Endothelial cell of umbilical vein (primary cell): Measurements from ENCODE around the gene HOXD10. TPM values are rescaled to one million over a fixed set of nuclear protein-coding genes. Genes with fewer than 3 reads are reported as not detected.

Experiments used
- BruUV-seq: library from RNA; stranded (reverse); fragments of 400-500 nt; replicated peaks from 2 replicates; lab custom pipeline; 2021; lab: Mats Ljungman, UMichigan
- CTCF ChIA-PET: fragments of 300-600, 350-600 bp; sonication (Branson Sonifier 250); formaldehyde crosslinking; loops from one replicate; lab custom pipeline; 2021; ENCODE audit warnings: antibody characterized with exemption, inconsistent platforms; lab: Charles Lee
- POLR2A ChIA-PET: fragments of 300-600, 350-600 bp; sonication (Branson Sonifier 250); formaldehyde crosslinking; loops from one replicate; lab custom pipeline; 2021; ENCODE audit warnings: antibody characterized with exemption, inconsistent platforms; lab: Charles Lee
- DNase-seq: peaks from one replicate; pipeline ENCODE4 v3.0.0-alpha.2; 2011; ENCODE audit warnings: low read depth, low spot score
- FAIRE-seq: peaks from 2 replicates; lab custom pipeline; 2011; peaks lifted over from hg19 to GRCh38; lab: Jason Lieb, UNC
- H2AFZ ChIP-seq: 2 replicates; pipeline ENCODE4 v1.6.0; 2012; ENCODE audit warnings: low read depth, low read length, control low read depth, inconsistent platforms
- H3K27ac ChIP-seq: 2 replicates; pipeline ENCODE4 v1.5.1; 2011; ENCODE audit warnings: low read depth, mild to moderate bottlenecking, control low read depth, low read length, moderate library complexity; ENCODE audit not compliant: insufficient read depth
- H3K27me3 ChIP-seq, 2 experiments: 2 replicates each; pipeline versions ENCODE4 v1.6.0 to v1.6.1; 2011; ENCODE audit warnings: low read length in 2 of 2, mixed read lengths in 1 of 2; ENCODE audit not compliant: control insufficient read depth in 2 of 2, insufficient read depth in 2 of 2
- H3K36me3 ChIP-seq, 2 experiments: 2 replicates in 1 of 2; 3 replicates in 1 of 2; pipeline ENCODE4 v1.5.1; 2011; ENCODE audit warnings: low read length in 2 of 2, mild to moderate bottlenecking in 1 of 2, moderate library complexity in 1 of 2; ENCODE audit not compliant: control insufficient read depth in 2 of 2, insufficient read depth in 2 of 2; ENCODE audit errors: extremely low read depth in 1 of 2
- H3K4me1 ChIP-seq: 3 replicates; pipeline ENCODE4 v1.5.1; 2011; ENCODE audit warnings: mild to moderate bottlenecking, low read length; ENCODE audit not compliant: control insufficient read depth, insufficient read depth; ENCODE audit errors: extremely low read depth
- H3K4me2 ChIP-seq: 2 replicates; pipeline ENCODE4 v1.6.1; 2011; ENCODE audit warnings: low read length, control low read depth, mixed read lengths; ENCODE audit not compliant: insufficient read depth
- H3K4me3 ChIP-seq, 3 experiments: fragments of 200-600 bp in 1 of 3; sonication (generic), shearing (Covaris generic) in 1 of 3; replicated peaks in 1 of 3; 2 replicates each; pipeline ENCODE4 v1.5.1; 2011 to 2016; ENCODE audit warnings: control low read depth in 3 of 3, low read length in 3 of 3, mild to moderate bottlenecking in 2 of 3, inconsistent platforms in 1 of 3, low read depth in 1 of 3, moderate library complexity in 1 of 3; ENCODE audit not compliant: insufficient read depth in 1 of 3
- H3K79me2 ChIP-seq: 2 replicates; pipeline ENCODE4 v1.6.0; 2012; ENCODE audit warnings: low read length, inconsistent platforms; ENCODE audit not compliant: control insufficient read depth, insufficient read depth
- H3K9ac ChIP-seq: replicated peaks from 2 replicates; pipeline ENCODE3; 2011; ENCODE audit warnings: low read length, control low read depth; ENCODE audit not compliant: insufficient read depth; ENCODE audit errors: extremely low read depth
- H3K9me1 ChIP-seq: replicated peaks from 3 replicates; pipeline ENCODE4 v1.6.0; 2011; ENCODE audit warnings: mild to moderate bottlenecking, low read length; ENCODE audit not compliant: control insufficient read depth, insufficient read depth; ENCODE audit errors: extremely low read depth
- H3K9me3 ChIP-seq: replicated peaks from 2 replicates; pipeline ENCODE4 v1.5.1; 2012; ENCODE audit warnings: low read length, inconsistent platforms; ENCODE audit not compliant: control insufficient read depth, insufficient read depth
- H4K20me1 ChIP-seq: replicated peaks from 2 replicates; pipeline ENCODE3; 2011; ENCODE audit warnings: mild to moderate bottlenecking, low read length; ENCODE audit not compliant: control insufficient read depth, insufficient read depth; ENCODE audit errors: extremely low read depth
- EZH2 ChIP-seq: IDR thresholded peaks from 2 replicates; pipeline ENCODE4 v1.6.1; 2012; ENCODE audit warnings: borderline replicate concordance, low read depth, mild to moderate bottlenecking, moderate library complexity, low read length, inconsistent platforms; ENCODE audit not compliant: severe bottlenecking
- FOS ChIP-seq: IDR thresholded peaks from 2 replicates; pipeline ENCODE4 v1.6.1; 2011; ENCODE audit warnings: mild to moderate bottlenecking, low read length, moderate library complexity, borderline replicate concordance; ENCODE audit not compliant: insufficient read depth
- GATA2 ChIP-seq: IDR thresholded peaks from 2 replicates; pipeline ENCODE4 v1.7.0; 2011; ENCODE audit warnings: low read depth, mild to moderate bottlenecking, moderate library complexity, mixed read lengths, low read length; ENCODE audit not compliant: insufficient read length, insufficient read depth
- JUN ChIP-seq: IDR thresholded peaks from 2 replicates; pipeline ENCODE4 v1.6.1; 2011; ENCODE audit warnings: borderline replicate concordance, low read depth; ENCODE audit not compliant: insufficient read length, insufficient read depth
- MYC ChIP-seq: IDR thresholded peaks from one replicate; pipeline ENCODE4 v1.6.1; 2011; ENCODE audit warnings: mild to moderate bottlenecking, low read depth, low read length
- POLR2A ChIP-seq: IDR thresholded peaks from 2 replicates; pipeline ENCODE4 v1.6.1; 2012; ENCODE audit warnings: low read depth, mild to moderate bottlenecking, control low read depth, low read length
- POLR2AphosphoS5 ChIP-seq: IDR thresholded peaks from 2 replicates; pipeline ENCODE4 v1.6.1; 2012; ENCODE audit warnings: low read depth, mild to moderate bottlenecking, control low read depth, low read length, moderate library complexity; ENCODE audit not compliant: insufficient read depth
- dilution Hi-C: fragments of 300-500 bp; cut with MboI; formaldehyde crosslinking; loops from one replicate; pipeline ENCODE4 v1.15.0; 2019; ENCODE audit warnings: low sequenced_read_pairs; ENCODE audit not compliant: extremely low pct_ligation_motif_present
- intact Hi-C: fragments of 100-400 bp; cut with micrococcal nuclease; formaldehyde crosslinking; loops from one replicate; pipeline ENCODE4 v1.10.0; 2022
- polyA plus RNA-seq, 4 experiments: library from polyadenylated mRNA; depleted of rRNA in 3 of 4; stranded (reverse) in 3 of 4; unstranded in 1 of 4; fragments of >200 nt; gene quantifications; 2 replicates each; pipeline versions ENCODE4 v1.2.1 to v1.2.3, GENCODE V29; 2011 to 2012; ENCODE audit warnings: missing spikeins in 1 of 4
- total RNA-seq: library from RNA; stranded (reverse); gene quantifications from 2 replicates; pipeline ENCODE4 v1.2.3, GENCODE V29; 2021
- TF ChIP-seq, protein P1 (sequence below): IDR thresholded peaks from 2 replicates; pipeline ENCODE4 v1.6.1; 2011; ENCODE audit not compliant: insufficient read depth, insufficient read length
- TF ChIP-seq, protein P2 (sequence below), 2 donors: IDR thresholded peaks; 1 replicate in 1 of 2; 2 replicates in 1 of 2; pipeline ENCODE4 v1.5.1; 2011; ENCODE audit warnings: low read length in 2 of 2, mild to moderate bottlenecking in 2 of 2, moderate library complexity in 2 of 2, control low read depth in 1 of 2, inconsistent platforms in 1 of 2, low read depth in 1 of 2; ENCODE audit not compliant: insufficient read depth in 1 of 2; ENCODE audit errors: extremely low read depth in 1 of 2

The HOXD10 gene
- total and polyA plus RNA-seq, 2 donors (not counting 3 experiments of a cell fraction or from before 2014, with no cell fraction given) = not detected

DNA sequence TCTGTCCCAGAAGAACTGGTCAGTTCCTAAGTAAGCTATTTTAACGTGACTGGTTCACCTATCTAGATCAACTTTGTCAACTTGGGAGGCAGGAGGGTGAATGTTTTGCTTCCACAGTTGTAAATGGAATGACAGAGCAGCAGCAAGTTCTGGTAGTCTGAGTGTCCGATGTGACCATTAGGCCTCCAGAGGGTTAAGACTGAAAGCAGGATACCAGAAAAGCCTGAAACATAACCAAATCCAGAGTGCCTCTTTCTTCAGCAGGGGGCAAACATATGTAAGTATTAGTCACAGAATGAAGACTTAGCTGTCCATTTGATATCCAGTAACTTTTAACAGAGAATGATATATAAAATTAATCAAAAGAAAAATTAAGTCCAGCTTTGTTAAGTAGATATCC lies 49.7 kb downstream of the HOXD10 start:
- BruUV-seq = no TSS peak
- no peaks in the 10 kb centered on the region for H3K9me3 ChIP-seq
- ChIA-PET POLR2A (no interaction called here), CTCF (interaction anchor here (0.5 to 2.6 kb wide), 3 partner anchors 289 to 1604 kb away, joined by 3 to 11 read pairs (median 3); no protein-coding TSS in a partner anchor)
- peaks cover 3% of the 10 kb centered on the region for H3K4me1 ChIP-seq
- H2AFZ ChIP-seq = no peak overlapping the region
- H4K20me1 ChIP-seq = no peaks in the 10 kb centered on the region
- H3K27me3 ChIP-seq = peaks cover 5 to 15% of the 10 kb centered on the region in 2 experiments
- FAIRE-seq (no peak), DNase-seq (no peak)
- no peak overlapping the region for H3K4me3 ChIP-seq
- H3K9ac ChIP-seq = no peak overlapping the region
- H3K79me2 ChIP-seq = no peaks in the 10 kb centered on the region
- H3K9me1 ChIP-seq = no peaks in the 10 kb centered on the region
- dilution Hi-C loops (no loop called here), intact Hi-C loops (no loop called here)
- TF ChIP-seq, protein P1, sequence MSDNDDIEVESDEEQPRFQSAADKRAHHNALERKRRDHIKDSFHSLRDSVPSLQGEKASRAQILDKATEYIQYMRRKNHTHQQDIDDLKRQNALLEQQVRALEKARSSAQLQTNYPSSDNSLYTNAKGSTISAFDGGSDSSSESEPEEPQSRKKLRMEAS = no peak
- TF ChIP-seq POLR2AphosphoS5 = no peak
- TF ChIP-seq, protein P2, sequence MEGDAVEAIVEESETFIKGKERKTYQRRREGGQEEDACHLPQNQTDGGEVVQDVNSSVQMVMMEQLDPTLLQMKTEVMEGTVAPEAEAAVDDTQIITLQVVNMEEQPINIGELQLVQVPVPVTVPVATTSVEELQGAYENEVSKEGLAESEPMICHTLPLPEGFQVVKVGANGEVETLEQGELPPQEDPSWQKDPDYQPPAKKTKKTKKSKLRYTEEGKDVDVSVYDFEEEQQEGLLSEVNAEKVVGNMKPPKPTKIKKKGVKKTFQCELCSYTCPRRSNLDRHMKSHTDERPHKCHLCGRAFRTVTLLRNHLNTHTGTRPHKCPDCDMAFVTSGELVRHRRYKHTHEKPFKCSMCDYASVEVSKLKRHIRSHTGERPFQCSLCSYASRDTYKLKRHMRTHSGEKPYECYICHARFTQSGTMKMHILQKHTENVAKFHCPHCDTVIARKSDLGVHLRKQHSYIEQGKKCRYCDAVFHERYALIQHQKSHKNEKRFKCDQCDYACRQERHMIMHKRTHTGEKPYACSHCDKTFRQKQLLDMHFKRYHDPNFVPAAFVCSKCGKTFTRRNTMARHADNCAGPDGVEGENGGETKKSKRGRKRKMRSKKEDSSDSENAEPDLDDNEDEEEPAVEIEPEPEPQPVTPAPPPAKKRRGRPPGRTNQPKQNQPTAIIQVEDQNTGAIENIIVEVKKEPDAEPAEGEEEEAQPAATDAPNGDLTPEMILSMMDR (IDR thresholded peaks at IDR 0.05; ENCODE audit: extremely low read depth in 1 of 2, insufficient read depth in 1 of 2, low read depth in 1 of 2, low read length in 2 of 2) = no peak
- TF ChIP-seq POLR2A = no peak
- no peak for TF ChIP-seq MYC
- no peak for TF ChIP-seq FOS
- no peak for TF ChIP-seq GATA2
- TF ChIP-seq JUN = no peak
- TF ChIP-seq EZH2 = no peak
- no peaks in the 10 kb centered on the region for H3K36me3 ChIP-seq
- H3K27ac ChIP-seq = no peak overlapping the region
- no peak overlapping the region for H3K4me2 ChIP-seq
